Islet precursor cell (in vitro differentiated cells): ENCODE results near the gene SEPTIN14.
"Not testable (repeated sequence)": the region's sequence is repeated elsewhere in the genome, so short reads cannot be mapped to it uniquely, and the experiment has no call there.

Experiments
- DNase-seq: peaks from one replicate; pipeline ENCODE4 v3.0.0-alpha.2; 2018

SEPTIN14 gene

GRCh38 chr7:55862652-55863051, at the start of gene SEPTIN14:
Gene SEPTIN14 (minus strand): TSS chr7:55862752. CDS start chr7:55861996, 756 bp downstream.
- DNase-seq = not testable (repeated sequence)

- DNase-seq = no peak
Measured at GRCh38 chr7:55903985-55904759, 41.6 kb upstream of the SEPTIN14 start.

- DNase-seq = not testable (repeated sequence)
Measured at GRCh38 chr7:55901059-55901458, 38.5 kb upstream of the SEPTIN14 start.

GRCh38 chr7:55898287-55898686, 35.7 kb upstream of the SEPTIN14 start:
- no peak for DNase-seq

GRCh38 chr7:55895021-55895420, 32.5 kb upstream of the SEPTIN14 start:
- no peak for DNase-seq

- no peak for DNase-seq
Measured at GRCh38 chr7:55893940-55894339, 31.4 kb upstream of the SEPTIN14 start.

GRCh38 chr7:55888378-55888777, 25.8 kb upstream of the SEPTIN14 start:
- DNase-seq = not testable (repeated sequence)

- no peak for DNase-seq
Measured at GRCh38 chr7:55887821-55888247, 25.3 kb upstream of the SEPTIN14 start.

- no peak for DNase-seq
Measured at GRCh38 chr7:55884321-55884720, 21.8 kb upstream of the SEPTIN14 start.

GRCh38 chr7:55878691-55879090, 16.1 kb upstream of the SEPTIN14 start:
- no peak for DNase-seq

GRCh38 chr7:55877308-55877707, 14.8 kb upstream of the SEPTIN14 start:
- no peak for DNase-seq

- no peak for DNase-seq
Measured at GRCh38 chr7:55873765-55874164, 11.2 kb upstream of the SEPTIN14 start.

GRCh38 chr7:55871932-55872485, 9.5 kb upstream of the SEPTIN14 start:
- no peak for DNase-seq

- DNase-seq = not testable (repeated sequence)
Measured at GRCh38 chr7:55868989-55869388, 6.4 kb upstream of the SEPTIN14 start.

GRCh38 chr7:55845164-55845563, 17.4 kb downstream of the SEPTIN14 start:
- not testable (repeated sequence) for DNase-seq

- DNase-seq = no peak
Measured at GRCh38 chr7:55838595-55838994, 24.0 kb downstream of the SEPTIN14 start.

GRCh38 chr7:55827577-55827976, 35.0 kb downstream of the SEPTIN14 start:
- DNase-seq = no peak

GRCh38 chr7:55818686-55819085, 43.9 kb downstream of the SEPTIN14 start:
- DNase-seq = no peak

- not testable (repeated sequence) for DNase-seq
Measured at GRCh38 chr7:55797260-55797659, 65.3 kb downstream of the SEPTIN14 start.

- no peak for DNase-seq
Measured at GRCh38 chr7:55794527-55794926, 68.0 kb downstream of the SEPTIN14 start.

- no peak for DNase-seq
Measured at GRCh38 chr7:55792048-55792447, 70.5 kb downstream of the SEPTIN14 start.

- DNase-seq = no peak
Measured at GRCh38 chr7:55787796-55788195, 74.8 kb downstream of the SEPTIN14 start.

- DNase-seq = no peak
Measured at GRCh38 chr7:55786901-55787300, 75.7 kb downstream of the SEPTIN14 start.

GRCh38 chr7:55785444-55785843, 77.1 kb downstream of the SEPTIN14 start:
- DNase-seq = not testable (repeated sequence)

GRCh38 chr7:55784151-55784550, 78.4 kb downstream of the SEPTIN14 start:
- DNase-seq = no peak
